Measurements from ENCODE around the gene MAN1A1. TPM values are rescaled to one million over a fixed set of nuclear protein-coding genes. Genes with fewer than 3 reads are reported as not detected.

MAN1A1 gene
- total RNA-seq, 2 donors from 2014 or later: 14.2 to 19.6 TPM

GRCh38 chr6:119314885-119315272 lies 34.7 kb downstream of the MAN1A1 start:
- peak overlapping the region; percentile 99 for H3K27ac Mint-ChIP-seq
- H3K4me1 Mint-ChIP-seq: peaks cover 37% of the 10 kb centered on the region
- peaks cover 5% of the 10 kb centered on the region for H3K36me3 Mint-ChIP-seq (ENCODE audit: low read depth)
- H3K9me3 ChIP-seq (ENCODE audit: control insufficient read depth, low read length, poor library complexity, severe bottlenecking): no peaks in the 10 kb centered on the region
- peak; percentile 54 for ATAC-seq
- no peak for DNase-seq
- peak overlapping the region; percentile 92 for H3K4me3 Mint-ChIP-seq
- no peaks in the 10 kb centered on the region for H3K27me3 Mint-ChIP-seq

- H3K9me3 ChIP-seq (ENCODE audit: control insufficient read depth, low read length, poor library complexity, severe bottlenecking): no peaks in the 10 kb centered on the region
- ATAC-seq (peak; percentile 73), DNase-seq (no peak)
- H3K36me3 Mint-ChIP-seq (ENCODE audit: low read depth): peaks cover 5% of the 10 kb centered on the region
- H3K4me3 Mint-ChIP-seq: peak overlapping the region; percentile 92
- H3K27me3 Mint-ChIP-seq: no peaks in the 10 kb centered on the region
- H3K27ac Mint-ChIP-seq: peak overlapping the region; percentile 99
- peaks cover 42% of the 10 kb centered on the region for H3K4me1 Mint-ChIP-seq
Measured at GRCh38 chr6:119313937-119314884, 35.4 kb downstream of the MAN1A1 start.

GRCh38 chr6:119312875-119313338 lies 36.7 kb downstream of the MAN1A1 start:
- H3K4me3 Mint-ChIP-seq: peak overlapping the region; percentile 70
- DNase-seq: no peak
- H3K4me1 Mint-ChIP-seq: peaks cover 43% of the 10 kb centered on the region
- peaks cover 5% of the 10 kb centered on the region for H3K36me3 Mint-ChIP-seq (ENCODE audit: low read depth)
- H3K27ac Mint-ChIP-seq: peak overlapping the region; percentile 99
- peak; percentile 38 for ATAC-seq
- no peaks in the 10 kb centered on the region for H3K9me3 ChIP-seq (ENCODE audit: control insufficient read depth, low read length, poor library complexity, severe bottlenecking)
- no peaks in the 10 kb centered on the region for H3K27me3 Mint-ChIP-seq

GRCh38 chr6:119312441-119312840 lies 37.1 kb downstream of the MAN1A1 start:
- ATAC-seq (no peak), DNase-seq (no peak)
- Mint-ChIP-seq H3K27me3 (no peaks in the 10 kb centered on the region), H3K4me3 (peak overlapping the region; percentile 70), H3K27ac (peak overlapping the region; percentile 99), H3K36me3 (ENCODE audit: low read depth) (peaks cover 5% of the 10 kb centered on the region), H3K4me1 (peaks cover 43% of the 10 kb centered on the region)
- no peaks in the 10 kb centered on the region for H3K9me3 ChIP-seq (ENCODE audit: control insufficient read depth, low read length, poor library complexity, severe bottlenecking)

GRCh38 chr6:119311514-119312142 lies 37.9 kb downstream of the MAN1A1 start:
- H3K9me3 ChIP-seq (ENCODE audit: control insufficient read depth, low read length, poor library complexity, severe bottlenecking): no peaks in the 10 kb centered on the region
- Mint-ChIP-seq H3K4me1 (peaks cover 43% of the 10 kb centered on the region), H3K4me3 (no peak overlapping the region), H3K27me3 (no peaks in the 10 kb centered on the region), H3K36me3 (ENCODE audit: low read depth) (peaks cover 5% of the 10 kb centered on the region), H3K27ac (peak overlapping the region; percentile 99)
- DNase-seq (no peak), ATAC-seq (no peak)

GRCh38 chr6:119310486-119311036 lies 39.0 kb downstream of the MAN1A1 start:
- H3K4me1 Mint-ChIP-seq: peaks cover 44% of the 10 kb centered on the region

GRCh38 chr6:119308991-119309657 lies 40.4 kb downstream of the MAN1A1 start:
- H3K27ac Mint-ChIP-seq: peak overlapping the region; percentile 32
- H3K9me3 ChIP-seq (ENCODE audit: control insufficient read depth, low read length, poor library complexity, severe bottlenecking): no peaks in the 10 kb centered on the region
- ATAC-seq: no peak
- H3K27me3 Mint-ChIP-seq: no peaks in the 10 kb centered on the region
- H3K4me1 Mint-ChIP-seq: peaks cover 38% of the 10 kb centered on the region
- DNase-seq: no peak
- H3K4me3 Mint-ChIP-seq: peak overlapping the region; percentile 12
- H3K36me3 Mint-ChIP-seq (ENCODE audit: low read depth): peaks cover 7% of the 10 kb centered on the region

More at GRCh38 chr6:119310486-119311036, 39.0 kb downstream of the MAN1A1 start:
- DNase-seq: no peak
- Mint-ChIP-seq H3K27ac (peak overlapping the region; percentile 32), H3K4me3 (no peak overlapping the region), H3K27me3 (no peaks in the 10 kb centered on the region), H3K36me3 (ENCODE audit: low read depth) (peaks cover 5% of the 10 kb centered on the region)
- ATAC-seq: no peak
- H3K9me3 ChIP-seq (ENCODE audit: control insufficient read depth, low read length, poor library complexity, severe bottlenecking): no peaks in the 10 kb centered on the region

- H3K27me3 Mint-ChIP-seq: no peaks in the 10 kb centered on the region
- no peak for ATAC-seq
- peaks cover 7% of the 10 kb centered on the region for H3K36me3 Mint-ChIP-seq (ENCODE audit: low read depth)
- no peak overlapping the region for H3K27ac Mint-ChIP-seq
- H3K9me3 ChIP-seq (ENCODE audit: control insufficient read depth, low read length, poor library complexity, severe bottlenecking): no peaks in the 10 kb centered on the region
- DNase-seq: no peak
- no peak overlapping the region for H3K4me3 Mint-ChIP-seq
- H3K4me1 Mint-ChIP-seq: peaks cover 36% of the 10 kb centered on the region
Measured at GRCh38 chr6:119308048-119308570, 41.5 kb downstream of the MAN1A1 start.

- no peak for ATAC-seq
- H3K27me3 Mint-ChIP-seq: no peaks in the 10 kb centered on the region
Measured at GRCh38 chr6:119307056-119307455, 42.5 kb downstream of the MAN1A1 start.

GRCh38 chr6:119306396-119306968 lies 43.1 kb downstream of the MAN1A1 start:
- ATAC-seq (no peak), DNase-seq (no peak)
- Mint-ChIP-seq H3K27ac (no peak overlapping the region), H3K27me3 (no peaks in the 10 kb centered on the region), H3K36me3 (ENCODE audit: low read depth) (peaks cover 7% of the 10 kb centered on the region), H3K4me3 (no peak overlapping the region), H3K4me1 (peaks cover 24% of the 10 kb centered on the region)
- H3K9me3 ChIP-seq (ENCODE audit: control insufficient read depth, low read length, poor library complexity, severe bottlenecking): no peaks in the 10 kb centered on the region

More at GRCh38 chr6:119307056-119307455, 42.5 kb downstream of the MAN1A1 start:
- Mint-ChIP-seq H3K36me3 (ENCODE audit: low read depth) (peaks cover 7% of the 10 kb centered on the region), H3K4me1 (peaks cover 27% of the 10 kb centered on the region), H3K4me3 (no peak overlapping the region), H3K27ac (no peak overlapping the region)
- no peaks in the 10 kb centered on the region for H3K9me3 ChIP-seq (ENCODE audit: control insufficient read depth, low read length, poor library complexity, severe bottlenecking)
- DNase-seq: no peak

GRCh38 chr6:119303164-119303887 lies 46.2 kb downstream of the MAN1A1 start:
- Mint-ChIP-seq H3K27me3 (no peaks in the 10 kb centered on the region), H3K36me3 (ENCODE audit: low read depth) (peaks cover 3% of the 10 kb centered on the region), H3K4me3 (no peak overlapping the region), H3K27ac (no peak overlapping the region), H3K4me1 (peaks cover 9% of the 10 kb centered on the region)
- no peaks in the 10 kb centered on the region for H3K9me3 ChIP-seq (ENCODE audit: control insufficient read depth, low read length, poor library complexity, severe bottlenecking)
- ATAC-seq (no peak), DNase-seq (no peak)

- no peak for ATAC-seq
- peaks cover 9% of the 10 kb centered on the region for H3K4me1 Mint-ChIP-seq
- H3K9me3 ChIP-seq (ENCODE audit: control insufficient read depth, low read length, poor library complexity, severe bottlenecking): no peaks in the 10 kb centered on the region
- no peak overlapping the region for H3K27ac Mint-ChIP-seq
- no peak overlapping the region for H3K4me3 Mint-ChIP-seq
- no peaks in the 10 kb centered on the region for H3K27me3 Mint-ChIP-seq
- H3K36me3 Mint-ChIP-seq (ENCODE audit: low read depth): peaks cover 3% of the 10 kb centered on the region
- DNase-seq: no peak
Measured at GRCh38 chr6:119301429-119301828, 48.1 kb downstream of the MAN1A1 start.

Measured in T-helper 17 cell (primary cell).